Medulla oblongata (tissue), 1 donor: Measurements from ENCODE around the gene EHMT2.

Source experiments
- DNase-seq: peaks from one replicate; pipeline ENCODE4 v3.0.0-alpha.2; 2015; ENCODE audit errors: extremely low spot score

The EHMT2 gene

DNA sequence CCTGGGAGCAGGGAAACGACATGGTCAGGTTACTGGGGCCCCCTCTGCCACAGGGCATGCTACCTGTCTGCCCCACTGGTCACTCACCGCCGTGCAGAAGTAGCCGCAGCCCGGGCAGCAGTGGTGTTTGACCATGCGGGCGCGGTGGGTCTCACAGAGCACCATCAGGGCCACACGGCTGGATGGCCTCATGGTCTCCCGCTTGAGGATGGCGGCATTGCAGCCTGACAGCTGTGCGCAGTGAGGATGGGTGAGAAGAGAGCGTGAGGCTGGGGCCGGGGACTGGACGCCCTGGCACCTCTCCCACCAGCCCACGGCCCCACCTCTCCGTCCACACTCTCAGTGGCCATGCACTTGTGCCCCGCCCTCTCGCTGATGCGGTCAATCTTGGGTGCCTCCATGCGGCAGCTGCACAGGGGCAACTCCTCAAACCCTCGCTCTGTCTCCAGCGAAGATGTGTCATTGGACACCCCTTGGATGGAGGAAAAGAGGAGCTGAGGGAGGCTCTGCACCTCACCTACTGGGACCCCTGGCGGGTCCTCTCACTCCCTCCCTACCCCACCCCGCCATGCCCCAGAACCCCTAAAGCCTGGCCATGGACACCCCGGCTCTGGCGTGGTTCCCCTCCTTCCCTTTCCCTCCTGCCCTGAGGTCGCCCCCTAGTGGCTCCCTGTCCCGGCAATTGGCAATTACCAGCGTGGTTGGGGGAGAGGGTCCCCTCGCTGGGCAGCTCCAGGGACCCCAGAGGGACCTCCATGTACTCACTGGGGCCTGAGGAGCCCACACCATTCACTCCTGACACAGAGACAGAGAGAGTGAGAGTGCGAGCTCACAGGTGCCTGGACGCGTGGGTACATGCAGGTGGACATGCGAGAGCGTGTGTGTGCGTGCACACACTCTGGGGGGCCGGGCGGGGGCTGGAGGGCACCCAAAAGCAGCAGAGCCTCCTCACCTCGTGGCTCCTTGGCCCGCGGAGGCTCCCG lies 8.9 kb downstream of the EHMT2 start:
- DNase-seq: no peak

DNA sequence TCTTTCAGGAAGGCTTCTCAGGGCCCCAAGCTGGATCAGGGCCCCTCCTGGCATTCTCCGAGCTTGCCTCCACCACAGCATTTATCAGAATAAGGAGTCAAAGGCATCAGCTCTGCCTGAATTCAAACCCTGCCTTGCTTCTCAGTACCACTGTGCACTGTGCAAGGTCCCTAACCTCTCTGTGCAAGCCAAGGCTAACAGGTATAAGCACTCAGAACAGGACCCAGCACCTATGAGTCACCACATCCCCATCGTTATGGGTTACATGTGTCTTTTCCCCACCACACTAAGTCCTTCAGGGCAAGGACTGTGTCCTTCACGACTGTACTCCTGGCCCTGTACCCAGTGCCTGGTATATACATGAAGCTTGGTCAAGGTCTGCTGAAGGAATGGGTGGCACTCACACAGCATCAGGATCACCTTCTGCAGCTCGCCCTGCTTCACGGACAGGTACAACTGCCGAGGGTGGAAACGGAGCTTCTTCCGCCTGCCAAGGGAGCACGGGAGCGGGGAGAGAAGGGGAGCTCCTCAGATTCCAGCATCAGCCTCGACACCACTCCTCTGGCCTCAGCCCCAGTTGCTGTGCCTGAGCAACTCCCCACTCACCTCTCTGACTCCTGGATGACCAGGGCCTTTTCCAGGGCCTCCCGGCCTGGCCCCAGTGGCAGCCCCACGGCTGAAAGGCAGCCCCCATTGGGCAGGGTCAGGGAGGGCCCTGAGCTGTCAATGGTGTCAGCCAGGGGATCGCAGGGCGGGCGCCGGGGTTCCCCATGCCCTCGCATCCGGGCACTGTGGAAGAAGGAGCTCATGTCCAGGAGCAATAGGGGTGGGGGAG lies 10.1 kb downstream of the EHMT2 start:
- DNase-seq: no peak

DNA sequence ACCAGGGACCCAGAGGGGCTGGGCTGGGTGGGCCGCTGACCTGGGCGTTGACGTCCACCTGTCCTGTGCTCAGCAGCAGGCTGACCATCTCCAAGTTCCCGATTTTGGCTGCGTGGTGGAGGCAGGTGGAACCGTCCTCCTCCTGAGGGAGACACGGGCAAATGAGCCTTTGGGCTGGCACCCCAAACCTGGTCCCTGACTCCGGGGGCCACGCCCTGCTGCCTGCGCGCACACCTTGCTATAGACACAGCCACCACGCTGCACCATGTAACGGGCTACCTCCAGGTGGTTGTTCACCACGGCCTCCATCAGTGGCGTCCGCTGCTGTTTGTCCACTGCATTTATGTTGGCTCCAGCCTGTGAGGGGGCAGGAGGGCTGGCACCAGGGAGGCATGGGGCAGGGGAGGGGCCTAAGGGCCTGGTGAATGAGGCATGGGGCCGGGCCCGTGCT lies 10.9 kb downstream of the EHMT2 start:
- DNase-seq: no peak

DNA sequence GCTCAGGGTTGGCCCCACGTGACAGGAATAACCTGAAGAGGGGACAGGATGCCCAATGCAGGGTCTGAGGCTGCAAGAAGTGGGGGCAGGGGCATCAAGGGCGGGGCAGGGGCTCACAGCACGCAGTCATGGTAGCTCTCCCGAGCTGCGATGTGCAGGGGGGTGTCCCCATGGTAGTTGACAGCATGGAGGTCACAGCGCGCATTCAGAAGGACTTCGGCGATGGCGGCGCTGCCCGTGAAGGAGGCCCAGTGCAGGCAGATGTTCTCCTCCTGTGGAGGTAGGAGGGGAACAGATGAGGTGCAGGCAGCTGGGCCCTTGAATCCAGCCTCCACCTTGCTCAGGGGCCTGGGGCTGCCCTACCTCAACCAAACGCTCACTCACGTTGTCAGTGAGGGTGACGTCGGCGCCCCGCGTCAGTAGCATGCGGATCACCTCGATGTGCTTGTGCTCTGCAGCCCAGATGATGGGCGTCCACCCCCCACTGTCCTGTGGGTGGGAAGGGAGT lies 12.9 kb downstream of the EHMT2 start:
- DNase-seq: no peak

DNA sequence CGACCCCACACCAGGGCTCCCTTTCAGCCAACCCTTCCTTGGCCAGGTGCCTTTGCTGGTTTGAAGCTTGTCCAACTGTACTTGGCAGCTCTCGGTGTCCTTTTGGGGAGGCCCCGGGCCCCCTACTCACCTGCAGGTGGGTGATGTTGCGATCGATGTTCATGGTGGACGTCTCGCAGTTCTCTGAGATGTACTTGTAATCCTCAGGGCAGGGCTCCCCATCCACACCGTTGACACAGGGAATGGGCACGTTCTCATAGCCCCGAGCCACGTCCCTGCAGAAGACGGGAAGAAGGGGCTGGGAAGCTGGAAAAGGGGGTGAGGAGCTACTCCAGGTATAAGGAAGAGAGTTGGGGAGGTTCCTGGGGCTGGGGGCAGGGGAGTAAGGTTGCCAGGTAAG lies 13.8 kb downstream of the EHMT2 start:
- DNase-seq: no peak

DNA sequence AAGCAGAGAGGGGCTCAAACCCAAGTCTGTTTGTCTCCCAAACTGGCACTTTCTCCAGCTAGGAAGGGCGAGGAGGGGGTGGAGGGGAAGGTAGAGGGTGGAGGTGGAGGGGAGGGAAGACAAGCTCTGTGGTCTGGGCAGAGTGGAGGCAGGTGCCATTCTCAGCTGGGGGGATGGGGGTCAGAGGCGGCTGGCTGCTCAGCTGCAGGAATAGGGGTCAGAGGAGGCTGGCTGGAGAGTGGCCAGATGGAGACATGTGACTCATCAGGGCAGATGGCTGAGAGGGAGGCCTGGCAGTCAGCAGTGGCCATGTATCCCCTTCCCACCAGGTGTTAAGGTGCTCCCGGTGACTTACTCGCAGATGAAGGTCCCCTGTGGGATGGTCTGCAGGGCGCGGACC lies 15.2 kb downstream of the EHMT2 start:
- DNase-seq: no peak

DNA sequence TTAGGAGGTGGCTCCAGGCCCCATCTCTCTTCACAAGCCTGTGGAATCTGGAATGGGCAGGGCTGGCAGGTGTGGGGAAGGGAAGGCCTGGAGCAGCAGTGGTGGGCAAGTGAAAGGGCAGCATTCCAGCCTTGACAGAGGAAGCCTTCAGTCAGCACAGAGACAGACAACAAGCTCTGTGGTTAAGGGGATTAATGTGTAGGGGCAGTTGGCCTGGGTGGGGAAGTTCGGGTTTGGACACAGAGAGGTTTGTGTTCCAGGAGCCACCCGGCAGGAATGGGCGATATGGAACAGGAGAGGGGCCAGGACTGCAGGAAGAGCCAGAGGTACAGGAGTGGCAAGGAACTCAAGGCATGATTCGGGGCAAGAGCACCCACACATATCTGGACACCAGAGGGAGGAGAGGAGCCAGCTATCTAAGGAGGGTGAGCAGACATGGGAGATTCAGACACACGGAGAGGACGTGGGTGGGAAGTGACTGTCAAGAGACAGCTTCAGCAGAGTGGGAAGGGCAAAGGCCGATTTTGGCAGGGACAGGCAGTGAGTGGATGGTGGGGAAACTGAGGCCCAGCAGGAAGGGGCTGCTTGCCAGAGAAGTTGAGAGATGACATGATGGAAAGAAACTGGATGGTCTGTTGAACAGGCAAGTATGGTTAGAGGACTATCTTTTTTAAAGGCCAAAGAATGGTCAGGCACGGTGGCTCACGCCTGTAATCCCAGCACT lies 16.2 kb downstream of the EHMT2 start:
- DNase-seq: no peak

DNA sequence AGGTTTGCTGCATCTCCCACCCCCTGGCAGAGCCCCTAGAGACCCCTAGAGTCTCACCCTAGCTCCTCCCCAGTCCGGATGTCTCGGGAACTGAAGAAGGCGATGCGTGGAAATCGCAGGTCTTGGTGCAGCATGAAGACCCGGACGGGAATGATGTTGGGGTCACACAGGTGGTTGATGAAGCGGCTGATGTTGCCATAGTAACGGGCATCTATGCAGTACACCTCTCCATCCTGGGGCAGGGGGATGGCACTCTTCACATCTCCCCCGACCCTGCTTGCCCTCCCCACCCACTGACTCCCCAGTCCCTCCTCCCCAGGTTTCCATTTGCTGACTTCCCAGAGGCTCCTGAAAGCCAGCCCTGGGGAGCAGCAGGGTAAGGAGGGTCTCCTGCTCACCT lies 16.9 kb downstream of the EHMT2 start:
- DNase-seq: no peak

DNA sequence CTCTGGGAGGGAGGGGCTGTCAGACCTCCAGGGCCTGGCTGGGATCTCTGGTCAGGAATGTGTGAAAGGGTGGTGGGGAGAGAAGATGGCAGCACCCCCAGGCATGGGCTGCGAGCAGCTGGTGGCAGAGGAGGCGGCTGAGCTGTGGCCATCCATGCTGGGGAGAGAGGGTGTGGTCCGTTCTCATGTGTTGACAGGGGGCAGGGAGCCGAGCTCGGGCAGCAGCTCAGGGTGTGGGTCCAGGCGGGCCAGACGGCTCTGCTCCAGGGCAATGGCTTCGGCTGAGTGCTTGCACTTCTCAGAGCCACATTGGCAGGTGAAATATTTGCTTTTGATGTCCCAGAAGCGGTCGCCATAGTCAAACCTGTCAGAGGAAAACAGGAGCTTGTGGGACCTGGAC lies 17.6 kb downstream of the EHMT2 start:
- no peak for DNase-seq

DNA sequence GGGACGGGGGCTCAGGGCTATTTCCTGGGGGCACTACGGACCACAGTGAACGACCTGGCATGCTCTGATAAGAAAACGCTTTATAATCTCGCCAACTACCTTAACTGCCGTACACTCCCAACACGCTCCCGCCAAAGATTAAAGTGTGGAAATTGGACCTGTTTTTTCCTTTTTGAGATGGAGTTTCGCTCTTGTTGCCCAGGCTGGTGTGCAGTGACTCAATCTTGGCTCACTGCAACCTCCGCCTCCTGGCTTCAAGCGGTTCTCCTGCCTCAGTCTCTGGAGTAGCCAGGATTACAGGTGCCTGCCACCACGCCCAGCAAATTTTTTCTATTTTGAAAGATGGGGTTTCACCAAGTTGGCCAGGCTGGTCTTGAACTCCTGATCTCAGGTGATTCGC lies 18.4 kb downstream of the EHMT2 start:
- no peak for DNase-seq

DNA sequence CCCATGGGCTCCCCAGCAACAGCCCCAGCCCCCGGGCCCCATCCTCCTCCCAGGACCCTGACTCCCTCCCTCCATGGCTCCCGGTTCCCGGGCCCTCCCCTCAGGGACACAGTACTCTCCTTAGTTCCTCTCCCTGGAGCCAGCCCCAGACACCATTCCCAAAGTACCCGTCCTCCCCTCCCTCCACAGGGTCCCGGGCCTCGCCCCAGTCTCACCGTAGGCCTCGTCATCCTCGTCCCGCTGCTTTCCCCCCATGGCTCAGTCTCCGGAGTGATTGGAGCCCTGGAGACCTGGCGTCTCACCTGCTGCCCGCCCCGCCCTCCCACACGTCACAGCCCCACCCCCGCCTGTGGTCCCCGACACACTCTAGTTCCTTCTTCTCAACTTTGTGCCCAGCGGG lies 18.8 kb downstream of the EHMT2 start, which contains the start of gene SLC44A4:
TSS of gene SLC44A4 (minus strand) at position 272 of the 400 bp plus-strand sequence. CDS start at position 255, 17 bp downstream.
- no peak for DNase-seq

DNA sequence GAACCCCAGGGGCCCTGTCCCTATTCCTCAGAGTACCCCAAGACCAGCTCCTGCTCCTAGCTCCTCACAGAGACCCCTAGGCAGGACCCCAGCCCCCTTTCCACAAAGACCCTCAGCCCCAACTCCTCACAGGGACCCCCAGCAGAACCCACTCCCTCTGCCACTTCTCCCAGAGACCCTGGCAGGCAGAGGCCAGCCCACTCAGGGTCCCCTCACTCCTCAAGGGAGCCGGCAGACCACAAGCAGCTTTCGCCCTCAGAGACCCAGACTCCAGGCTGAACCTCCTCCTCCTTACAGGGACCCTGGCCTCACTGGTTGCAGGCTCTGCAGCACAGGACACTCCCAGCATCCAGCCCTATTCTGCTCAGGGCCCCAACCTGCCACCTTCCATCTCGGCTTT lies 19.3 kb downstream of the EHMT2 start:
- DNase-seq: no peak

DNA sequence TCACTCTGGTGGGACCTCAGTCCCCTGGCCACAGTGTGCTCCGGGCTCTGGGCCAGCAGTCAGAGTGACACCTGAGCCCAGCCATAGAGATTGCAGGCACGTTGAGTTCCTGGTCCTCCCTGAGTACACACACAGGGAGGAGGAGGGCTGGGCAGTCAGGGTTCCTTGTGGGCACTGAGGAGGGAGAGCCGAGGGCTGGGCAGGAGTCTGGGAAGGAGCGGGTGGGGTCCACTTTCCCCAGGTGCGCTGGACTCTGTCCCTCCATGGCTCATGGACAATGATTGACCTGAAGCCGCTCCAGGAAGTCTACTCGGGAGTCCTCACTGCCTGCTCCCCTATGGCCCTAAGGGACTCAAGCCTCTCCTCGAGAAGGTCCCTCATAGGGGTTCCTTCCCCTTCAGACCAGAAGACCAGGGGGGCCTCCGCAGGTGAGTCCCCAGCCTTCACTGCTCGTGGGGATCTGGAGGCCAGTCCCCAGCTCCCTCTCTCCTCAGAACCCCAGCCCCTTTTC lies 19.8 kb downstream of the EHMT2 start:
- DNase-seq: no peak

DNA sequence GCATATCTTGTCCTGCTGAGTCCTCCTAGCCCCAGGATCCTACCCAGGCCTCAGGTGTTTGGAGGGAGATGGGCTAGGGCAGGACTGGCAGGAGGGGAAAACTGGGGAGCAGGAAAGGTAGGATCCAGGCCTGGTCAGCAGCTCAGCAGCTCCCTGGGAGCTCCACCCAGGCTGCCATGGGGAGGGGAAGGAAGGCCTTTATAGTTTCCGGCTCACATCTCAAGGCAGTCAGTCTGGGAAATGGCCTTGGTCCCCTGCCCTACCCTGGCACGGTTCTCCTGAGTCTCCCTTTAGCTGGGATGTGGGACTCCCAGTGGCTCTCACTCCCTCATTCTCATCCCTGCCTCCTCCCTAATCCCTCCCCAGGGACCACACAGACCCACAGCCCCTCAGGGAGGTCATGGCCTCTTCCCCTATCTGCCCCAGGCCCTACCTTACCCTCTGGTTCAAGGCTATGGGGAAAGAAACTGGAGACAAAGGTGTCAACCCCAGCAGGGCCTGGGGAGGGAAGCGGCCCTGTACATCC lies 20.3 kb downstream of the EHMT2 start:
- DNase-seq: no peak

DNA sequence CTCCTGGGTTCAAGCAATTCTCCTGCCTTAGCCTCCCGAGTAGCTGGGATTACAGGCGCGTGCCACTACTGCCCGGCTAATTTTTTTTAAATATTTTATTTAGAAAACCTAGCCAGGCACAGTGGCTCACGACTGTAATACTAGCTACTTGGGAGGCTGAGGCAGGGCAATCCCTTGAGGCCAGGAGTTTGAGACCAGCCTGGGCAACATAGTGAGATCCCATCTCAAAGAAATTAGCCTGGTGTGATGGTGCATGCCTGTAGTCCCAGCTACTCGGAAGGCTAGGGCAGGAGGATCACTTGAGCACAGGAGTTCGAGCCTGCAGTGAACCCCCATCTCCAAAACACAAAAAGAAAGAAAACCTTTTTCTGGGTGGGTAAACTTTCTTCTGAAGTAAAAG lies 21.1 kb downstream of the EHMT2 start:
- no peak for DNase-seq

DNA sequence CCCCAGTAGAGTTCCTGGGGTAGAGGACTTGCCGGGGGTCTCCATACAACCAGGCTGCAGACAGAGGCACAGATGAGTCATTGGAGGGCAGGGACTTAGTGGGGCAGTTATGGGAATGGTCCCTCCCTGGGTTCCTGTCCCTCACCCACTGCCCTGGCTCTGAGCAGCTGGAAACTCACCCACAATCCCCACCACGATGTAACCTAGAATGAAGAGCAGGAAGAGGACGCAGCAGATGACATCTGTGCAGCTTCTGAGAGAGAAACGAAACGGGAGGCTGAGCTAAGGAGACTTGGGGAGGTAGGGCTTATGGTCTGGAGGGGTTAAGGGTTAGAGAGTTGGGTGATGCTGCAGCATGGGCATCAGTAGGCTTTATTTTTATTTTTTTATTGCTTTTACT lies 21.6 kb downstream of the EHMT2 start:
- no peak for DNase-seq

DNA sequence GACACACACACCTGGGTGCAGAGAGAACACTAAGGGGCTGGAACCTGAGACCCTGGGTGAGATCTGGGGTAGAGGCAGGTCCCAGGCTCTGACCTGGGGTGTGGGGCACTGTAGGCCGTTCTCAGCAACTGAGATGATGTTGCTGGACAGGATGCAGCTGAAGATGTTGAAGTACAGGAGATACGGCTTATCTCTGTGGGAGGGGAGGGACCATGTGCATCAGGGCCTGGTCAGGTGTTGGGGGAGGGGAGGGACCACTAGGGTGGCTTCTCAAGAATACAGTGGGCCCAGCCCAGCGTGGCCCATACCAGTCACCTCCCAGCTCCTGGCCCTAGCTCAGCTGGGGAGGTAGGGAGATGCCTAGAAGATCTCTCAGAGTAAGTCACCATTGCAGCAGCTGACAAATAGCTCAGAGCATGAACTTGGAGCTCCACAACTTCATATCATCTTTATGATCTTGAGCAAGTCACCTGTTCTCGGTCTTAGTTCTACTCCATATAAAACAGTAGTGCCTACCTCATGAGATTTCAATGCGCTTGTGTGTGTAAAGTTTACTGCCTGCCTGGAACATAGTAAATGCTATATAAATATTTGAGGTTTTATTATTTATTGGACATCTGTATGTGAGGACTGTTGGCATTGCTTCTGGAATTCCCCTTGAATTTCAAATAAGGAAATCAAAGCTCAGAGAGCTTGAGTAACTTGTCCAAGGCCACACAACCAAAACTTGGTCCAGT lies 22.5 kb downstream of the EHMT2 start:
- no peak for DNase-seq

DNA sequence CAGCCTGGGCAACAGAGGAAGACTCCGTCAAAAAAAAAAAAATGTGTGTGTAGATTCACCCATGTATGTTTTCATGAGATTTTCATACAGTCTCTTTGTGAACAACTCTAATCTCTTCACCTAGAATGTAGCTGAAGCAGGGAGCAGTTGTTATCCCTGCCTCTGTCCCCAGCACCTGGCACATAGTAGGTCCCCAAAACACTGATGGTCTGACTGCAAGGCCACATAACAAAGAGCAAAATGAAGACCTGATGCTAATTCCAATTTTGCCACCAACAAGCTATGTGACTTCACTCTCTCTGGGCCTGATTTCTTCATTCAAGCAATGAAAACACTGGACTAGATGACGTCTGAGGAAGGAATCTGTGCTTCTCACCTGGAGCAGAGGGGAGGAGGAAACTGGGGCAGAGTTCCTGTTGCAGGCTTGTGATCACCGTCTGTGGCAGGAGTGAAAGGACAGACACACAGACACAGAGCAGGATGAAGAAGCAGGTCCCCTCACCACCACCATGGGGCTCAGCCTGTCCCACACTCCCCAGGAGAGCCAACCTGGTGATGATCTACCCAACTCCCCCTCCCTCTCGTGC lies 23.3 kb downstream of the EHMT2 start:
- no peak for DNase-seq

DNA sequence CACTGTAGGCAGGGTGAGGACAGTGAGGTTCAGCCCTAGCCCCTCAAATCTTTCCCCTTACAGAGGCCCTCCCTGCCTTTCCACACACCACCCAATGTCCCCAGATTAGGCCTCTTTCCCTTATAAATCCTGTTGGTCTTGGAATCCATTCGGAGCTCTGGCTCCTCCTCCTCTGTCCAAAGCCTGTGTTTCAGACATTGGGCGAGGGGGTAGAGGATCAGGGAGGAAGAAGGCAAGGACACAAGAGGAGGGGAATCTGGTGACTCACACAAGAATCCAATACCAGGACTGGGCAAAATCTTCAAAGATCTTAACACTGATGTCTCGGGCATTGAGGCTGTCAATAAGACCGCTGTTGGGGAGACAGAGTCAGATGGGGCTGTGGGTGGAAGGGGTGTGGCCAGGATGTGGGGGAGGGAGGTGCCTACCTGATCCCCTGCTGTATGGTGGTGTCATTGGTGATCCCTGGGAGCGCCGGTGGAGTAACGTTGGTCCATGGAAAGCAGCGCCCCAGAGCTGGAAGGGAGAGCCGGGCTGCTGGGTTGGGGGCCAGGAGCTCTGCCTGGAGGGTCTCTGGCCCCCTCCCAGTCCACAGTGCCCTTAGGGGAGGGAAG lies 26.3 kb downstream of the EHMT2 start:
- DNase-seq: no peak
